Panc1 (cell line): ENCODE results near the gene POLQ. TPM values are rescaled to one million over a fixed set of nuclear protein-coding genes. Genes with fewer than 3 reads are reported as not detected.

Experiments
- ATAC-seq: fragments of 200-7000 bp; cut with Tn5 transposase; 2 replicates; pipeline ENCODE4 v1.9.1; 2020; ENCODE audit warnings: mild to moderate bottlenecking, moderate library complexity
- BruUV-seq: library from RNA; stranded (reverse); fragments of 400-500 nt; replicated peaks from 2 replicates; lab custom pipeline; 2021; lab: Mats Ljungman, UMichigan
- CTCF ChIA-PET: fragments of 300-600 bp; sonication (Branson Sonifier 250); formaldehyde crosslinking; loops from one replicate; lab custom pipeline; 2022; ENCODE audit warnings: antibody characterized with exemption; lab: Charles Lee
- POLR2A ChIA-PET: fragments of 300-600 bp; sonication (Branson Sonifier 250); formaldehyde crosslinking; loops from one replicate; lab custom pipeline; 2022; ENCODE audit warnings: antibody characterized with exemption; lab: Charles Lee
- DNase-seq: peaks from one replicate; pipeline ENCODE4 v3.0.0-alpha.2; 2010; ENCODE audit warnings: low read depth, low spot score
- H3K27ac ChIP-seq: 2 replicates; pipeline ENCODE4 v1.5.1; 2011; ENCODE audit warnings: mild to moderate bottlenecking, low read length, inconsistent platforms
- H3K27me3 ChIP-seq: fragments of 200-500 bp; sonication (Bioruptor generic); 2 replicates; pipeline ENCODE4 v1.6.0; 2014; ENCODE audit warnings: low read length, inconsistent platforms; ENCODE audit not compliant: control insufficient read depth, insufficient read depth
- H3K36me3 ChIP-seq: fragments of 200-500 bp; sonication (Bioruptor generic); 2 replicates; pipeline ENCODE4 v1.5.1; 2014; ENCODE audit warnings: inconsistent platforms, mild to moderate bottlenecking, low read length, moderate library complexity; ENCODE audit not compliant: control insufficient read depth, insufficient read depth
- H3K4me1 ChIP-seq: 2 replicates; pipeline ENCODE4 v1.5.1; 2011; ENCODE audit warnings: inconsistent platforms, mild to moderate bottlenecking, low read length, moderate library complexity; ENCODE audit not compliant: control insufficient read depth, insufficient read depth
- H3K4me3 ChIP-seq, 2 experiments: 2 replicates each; pipeline ENCODE4 v1.5.1; 2011 to 2012; ENCODE audit warnings: low read depth in 2 of 2, low read length in 2 of 2, mild to moderate bottlenecking in 2 of 2, inconsistent platforms in 1 of 2, moderate library complexity in 1 of 2
- H3K9me3 ChIP-seq: fragments of 200-500 bp; sonication (Bioruptor generic); 2 replicates; pipeline ENCODE4 v1.5.1; 2014; ENCODE audit warnings: low read depth, mild to moderate bottlenecking, inconsistent platforms, low read length, moderate library complexity; ENCODE audit not compliant: control insufficient read depth, insufficient read depth
- CTCF ChIP-seq: fragments of 450-650 bp; IDR thresholded peaks from 2 replicates; pipeline ENCODE4 v1.5.1; 2017; ENCODE audit warnings: mild to moderate bottlenecking
- POLR2AphosphoS5 ChIP-seq: IDR thresholded peaks from 2 replicates; pipeline ENCODE4 v1.6.1; 2012; ENCODE audit warnings: mild to moderate bottlenecking, low read depth, low read length, moderate library complexity
- REST ChIP-seq, 2 experiments: IDR thresholded peaks; 2 replicates each; pipeline ENCODE4 v1.6.1; 2011 to 2012; ENCODE audit warnings: low read depth in 2 of 2, control low read depth in 1 of 2, low read length in 1 of 2, mild to moderate bottlenecking in 1 of 2, moderate library complexity in 1 of 2; ENCODE audit not compliant: insufficient read depth in 1 of 2
- SIN3A ChIP-seq: IDR thresholded peaks from 2 replicates; pipeline ENCODE4 v1.6.1; 2012; ENCODE audit warnings: low read depth, mild to moderate bottlenecking, low read length, moderate library complexity, borderline replicate concordance; ENCODE audit not compliant: insufficient read depth
- TCF7L2 ChIP-seq: IDR thresholded peaks from 2 replicates; pipeline ENCODE4 v1.6.1; 2011; ENCODE audit warnings: mild to moderate bottlenecking, low read depth, low read length, inconsistent platforms
- in situ Hi-C: cut with HindIII; loops from 2 replicates; pipeline ENCODE4 v1.10.0; 2016; ENCODE audit warnings: low sequenced_read_pairs, low pct_unique_long_range_greater_than_20kb
- intact Hi-C: fragments of 100-400 bp; cut with micrococcal nuclease; formaldehyde crosslinking; loops from one replicate; pipeline ENCODE4 v1.10.0; 2022; ENCODE audit not compliant: unreplicated experiment
- total RNA-seq: library from RNA; stranded (reverse); gene quantifications from one replicate; pipeline ENCODE4 v1.2.1, GENCODE V29; 2021; ENCODE audit not compliant: unreplicated experiment

POLQ gene
- total RNA-seq, 1 experiment from 2014 or later: 11.9 TPM

GRCh38 chr3:121436641-121437040, 109.1 kb downstream of the POLQ start:
- TF ChIP-seq TCF7L2 (no peak), REST (IDR thresholded peaks at IDR 0.05; ENCODE audit: insufficient read depth in 1 of 2, low read depth in 2 of 2, low read length in 1 of 2) (no peak), POLR2AphosphoS5 (no peak), CTCF (no peak), SIN3A (no peak)
- CTCF ChIA-PET: no interaction called here

GRCh38 chr3:121436074-121436473, 109.7 kb downstream of the POLQ start:
- Histone ChIP-seq H3K36me3 (peaks cover 5% of the 10 kb centered on the region), H3K27ac (no peak overlapping the region), H3K4me1 (0 out of 2 replicates have a peak, but pooled peaks cover 3% of the 10 kb centered on the region), H3K27me3 (no peaks in the 10 kb centered on the region), H3K9me3 (no peaks in the 10 kb centered on the region), H3K4me3 (no peak overlapping the region)
- no peak for ATAC-seq
- TF ChIP-seq SIN3A: no peak
- no peak for TF ChIP-seq TCF7L2
- TF ChIP-seq POLR2AphosphoS5: no peak
- TF ChIP-seq REST (IDR thresholded peaks at IDR 0.05; ENCODE audit: insufficient read depth in 1 of 2, low read depth in 2 of 2, low read length in 1 of 2): no peak
- no peak for TF ChIP-seq CTCF
- intact Hi-C loops: no loop called here
- in situ Hi-C loops: no loop called here
- ChIA-PET POLR2A (interaction anchor here (0.5 kb wide), 1 partner anchor 43 kb away, joined by 3 read pairs; no protein-coding TSS in a partner anchor), CTCF (no interaction called here)
- BruUV-seq: no TSS peak
- no peak for DNase-seq

More at GRCh38 chr3:121436641-121437040, 109.1 kb downstream of the POLQ start:
- no TSS peak for BruUV-seq
- Histone ChIP-seq H3K4me3 (no peak overlapping the region), H3K36me3 (peaks cover 2% of the 10 kb centered on the region), H3K27me3 (no peaks in the 10 kb centered on the region), H3K4me1 (0 out of 2 replicates have a peak, but pooled peaks cover 3% of the 10 kb centered on the region), H3K27ac (no peak overlapping the region), H3K9me3 (no peaks in the 10 kb centered on the region)
- no peak for DNase-seq
- POLR2A ChIA-PET: no interaction called here
- intact Hi-C loops (no loop called here), in situ Hi-C loops (no loop called here)
- ATAC-seq: no peak
